GM18907 (cell line): ENCODE results near the gene PREPL.
"Not testable (repeated sequence)": the region's sequence is repeated elsewhere in the genome, so short reads cannot be mapped to it uniquely, and the experiment has no call there.

Experiments used
- ATAC-seq: cut with Tn5 transposase; IDR thresholded peaks from one replicate; pipeline ENCODE4 v1.9.1; 2021; ENCODE audit warnings: mild to moderate bottlenecking, moderate library complexity; ENCODE audit not compliant: unreplicated experiment

Gene PREPL

GRCh38 chr2:44361330-44362206 lies at the start of gene PREPL, which contains the start of gene CAMKMT:
Gene PREPL, minus strand, starts transcription at chr2:44361494. Its CDS starts 15,152 bp downstream, at chr2:44346342.
Gene CAMKMT, plus strand, starts transcription at chr2:44361947.
- ATAC-seq = peak; percentile 81

- ATAC-seq = no peak
These were observed 37.1 kb upstream of the PREPL start for GRCh38 chr2:44398243-44398897.

- ATAC-seq = no peak
These were observed 36.3 kb upstream of the PREPL start for GRCh38 chr2:44397447-44398175.

DNA sequence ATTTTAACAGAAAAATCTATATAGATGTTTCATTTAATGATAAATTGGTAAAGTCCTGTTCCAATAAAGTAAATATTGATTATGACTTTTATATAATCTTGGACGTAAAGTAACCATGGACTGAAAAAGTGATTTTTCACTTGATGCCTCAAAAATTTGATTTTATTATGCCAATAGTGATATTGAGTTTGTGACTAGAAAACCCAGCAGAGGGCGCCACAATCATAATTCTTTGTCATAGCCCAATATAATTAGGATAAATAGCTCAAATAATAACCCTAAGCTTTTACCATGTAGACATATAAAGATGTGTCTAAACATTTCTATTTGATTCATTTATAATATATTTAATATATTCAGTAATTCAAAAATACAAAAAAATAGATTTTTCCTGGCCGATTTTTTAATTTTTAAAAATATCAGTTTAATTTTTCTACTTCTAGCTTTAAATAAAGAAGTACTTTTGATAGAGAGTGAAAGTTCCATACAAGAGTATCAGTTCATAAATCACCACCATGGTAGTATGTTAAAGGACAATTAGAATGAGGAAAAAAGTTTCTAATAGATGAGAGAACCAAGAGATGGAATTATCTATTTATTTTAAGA lies 31.1 kb upstream of the PREPL start:
- no peak for ATAC-seq

DNA sequence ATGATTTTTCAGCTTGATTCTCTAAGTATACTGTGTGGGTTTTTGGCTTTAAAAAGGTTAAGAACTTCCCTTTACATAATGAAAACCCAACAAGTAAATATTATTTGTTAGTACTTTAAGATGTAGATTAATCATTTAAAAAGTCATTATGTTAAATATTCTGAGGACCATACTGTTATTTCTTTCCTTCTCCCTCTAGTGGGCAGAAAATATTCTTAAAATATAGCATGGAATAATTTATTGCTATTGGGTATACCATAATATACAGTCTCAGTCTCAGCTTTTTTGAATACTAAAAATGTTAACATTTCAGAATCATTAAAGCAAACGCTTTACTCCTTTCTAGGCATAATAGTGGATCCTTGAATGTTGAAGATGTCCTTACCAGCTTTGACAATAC lies 28.6 kb upstream of the PREPL start:
- ATAC-seq = no peak

- ATAC-seq = no peak
These were observed 27.6 kb upstream of the PREPL start for GRCh38 chr2:44388877-44389276.

GRCh38 chr2:44385226-44385625 lies 23.9 kb upstream of the PREPL start:
- ATAC-seq = not testable (repeated sequence)

DNA sequence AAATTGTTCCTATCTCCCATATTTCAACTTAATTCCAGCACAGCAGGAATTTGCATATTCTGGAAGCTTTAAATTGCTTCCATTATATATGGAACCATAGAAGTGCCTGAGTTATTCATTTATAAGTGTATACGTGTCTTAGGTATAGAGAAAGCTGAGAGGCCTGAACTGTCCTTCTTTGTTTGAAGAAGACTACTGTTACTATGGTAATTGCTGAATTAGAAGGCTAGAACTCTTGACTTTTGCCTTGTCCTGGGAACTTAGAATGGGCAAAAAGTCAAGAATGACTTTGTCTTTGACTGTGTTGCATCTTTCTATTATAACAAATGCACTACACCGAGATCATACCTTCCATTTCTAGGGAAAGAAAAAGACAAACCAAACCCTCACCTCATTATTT lies 16.2 kb upstream of the PREPL start:
- ATAC-seq = no peak

GRCh38 chr2:44372246-44372645 lies 11.0 kb upstream of the PREPL start:
- no peak for ATAC-seq

DNA sequence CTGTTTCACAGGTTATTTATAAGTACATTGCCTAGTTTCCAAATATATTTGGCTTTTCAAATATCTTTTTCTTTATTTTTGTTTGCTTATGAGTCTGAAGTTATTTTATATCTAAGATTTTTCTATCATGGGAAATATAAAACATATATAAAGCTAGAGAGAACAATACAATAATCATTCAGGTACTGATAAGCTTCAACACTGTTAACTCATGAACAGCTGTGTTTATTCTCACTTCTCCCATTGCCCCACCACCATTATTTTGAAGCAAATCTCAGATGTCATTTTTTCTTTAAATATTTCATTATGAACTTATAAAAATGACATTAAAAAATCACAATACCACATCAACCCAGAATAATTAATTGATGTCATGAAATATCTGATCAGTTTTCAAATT lies 10.2 kb upstream of the PREPL start:
- no peak for ATAC-seq

DNA sequence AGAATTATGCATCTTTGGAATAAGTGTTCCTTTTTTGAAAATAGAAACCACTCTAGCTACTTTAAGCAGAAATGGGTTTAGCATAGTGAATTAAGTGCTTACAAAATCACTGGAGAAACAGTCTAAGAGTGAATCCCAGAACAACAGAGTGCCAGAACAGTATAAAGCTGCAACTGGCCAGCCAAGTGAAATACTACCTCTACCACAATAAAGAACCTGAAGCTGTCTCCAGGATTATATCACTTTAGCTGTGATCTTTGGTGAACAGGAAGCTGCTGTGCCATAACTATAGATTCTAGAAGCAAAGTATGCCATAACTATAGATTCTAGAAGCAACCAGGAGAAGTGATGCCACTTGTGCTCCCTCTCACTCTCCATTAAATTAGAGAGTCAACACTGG lies 8.1 kb upstream of the PREPL start:
- no peak for ATAC-seq

GRCh38 chr2:44367591-44367990 lies 6.3 kb upstream of the PREPL start:
- no peak for ATAC-seq

DNA sequence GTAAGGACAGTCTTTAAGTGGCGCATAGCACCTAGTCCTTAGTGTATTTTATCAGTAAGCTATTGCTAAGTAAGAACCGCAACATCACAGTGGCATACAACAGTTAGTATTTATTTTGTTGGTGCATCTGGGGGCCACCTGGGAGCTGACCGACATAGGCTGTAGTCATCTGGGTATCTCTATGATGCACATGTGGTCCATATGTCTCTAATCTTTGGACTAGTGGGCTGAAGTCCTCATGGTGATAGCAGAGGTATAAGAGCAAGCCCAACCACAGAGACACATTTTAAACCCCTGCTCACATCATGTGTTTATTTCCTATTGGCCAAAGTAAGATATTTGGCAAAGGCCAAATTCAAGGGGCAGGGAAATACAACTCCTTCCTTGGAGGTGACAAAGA lies 3.3 kb upstream of the PREPL start:
- ATAC-seq = no peak

GRCh38 chr2:44362207-44363015 lies 1.1 kb upstream of the PREPL start:
- peak; percentile 19 for ATAC-seq

DNA sequence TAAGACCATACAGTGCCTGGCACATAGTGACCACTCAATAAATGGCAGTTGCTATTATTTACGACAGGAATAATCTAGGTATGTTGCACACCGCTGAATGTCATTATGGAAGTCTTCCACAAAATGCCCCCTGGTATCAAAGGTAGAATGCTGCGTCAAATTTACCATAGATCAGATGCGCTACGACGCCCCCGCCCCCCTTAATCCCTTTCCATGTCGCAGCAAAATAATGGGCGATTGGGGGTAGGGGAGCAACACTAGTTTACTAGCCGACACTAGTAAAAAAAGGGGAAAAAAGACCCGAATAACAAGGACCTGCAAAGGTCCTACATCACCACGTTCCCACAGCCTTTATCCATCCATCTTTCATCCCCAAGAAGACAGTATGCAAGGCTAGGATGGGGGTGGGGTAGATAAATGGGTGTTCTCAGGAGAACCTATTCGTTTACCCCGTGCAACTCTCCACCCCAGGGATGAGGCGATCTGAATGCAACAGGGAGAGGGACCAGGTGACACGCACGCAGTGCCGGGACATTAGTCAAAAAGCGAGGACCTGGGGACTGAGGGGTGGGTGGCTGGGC lies 455 bp downstream of the PREPL start:
- ATAC-seq = no peak

DNA sequence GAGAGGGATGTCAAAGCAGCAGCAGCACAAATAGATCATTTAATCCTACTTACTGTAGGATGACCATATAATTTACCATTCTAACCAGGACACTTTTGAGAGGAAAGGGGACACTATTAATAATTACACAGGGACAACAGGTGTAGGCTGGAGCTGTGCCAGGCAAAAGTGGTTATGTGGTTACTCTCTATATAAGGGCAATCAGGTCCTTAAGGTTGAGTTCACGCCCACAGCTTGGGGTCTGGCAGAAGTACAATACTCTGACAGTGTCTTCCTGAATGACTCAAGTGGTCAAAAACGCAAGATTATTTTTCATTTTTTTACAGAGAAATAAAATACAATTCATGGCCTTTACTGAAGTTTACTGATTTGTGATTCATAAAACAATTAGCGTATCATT lies 2.8 kb downstream of the PREPL start:
- peak; percentile 37 for ATAC-seq

GRCh38 chr2:44354761-44355160 lies 6.5 kb downstream of the PREPL start:
- no peak for ATAC-seq

- ATAC-seq = no peak
These were observed 8.8 kb downstream of the PREPL start for GRCh38 chr2:44352510-44352909.

GRCh38 chr2:44351676-44352075 lies 9.6 kb downstream of the PREPL start:
- no peak for ATAC-seq

DNA sequence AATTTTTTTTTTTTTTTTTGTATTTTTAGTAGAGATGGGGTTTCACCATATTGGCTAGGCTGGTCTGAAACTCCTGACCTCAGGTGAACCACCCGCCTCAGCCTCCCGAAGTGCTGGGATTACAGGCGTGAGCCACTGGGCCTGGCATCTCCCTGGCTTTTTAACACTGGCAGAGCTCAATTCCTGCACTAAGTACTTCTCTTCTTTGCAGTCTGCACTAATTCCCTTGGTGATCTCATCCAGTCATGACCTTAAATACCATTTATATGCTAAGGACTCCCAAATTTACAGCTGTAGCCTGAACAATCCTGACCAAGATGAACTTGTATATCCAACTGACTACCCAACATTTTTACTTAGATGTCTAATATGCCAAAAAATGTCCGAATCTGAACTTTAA lies 10.2 kb downstream of the PREPL start:
- no peak for ATAC-seq
